CD4-positive, alpha-beta memory T cell (primary cell): ENCODE results near the gene APBA2. TPM values are rescaled to one million over a fixed set of nuclear protein-coding genes. Genes with fewer than 3 reads are reported as not detected.

Experiments used
- CTCF ChIA-PET: fragments of 350-600 bp; sonication (Branson Sonifier 250); formaldehyde crosslinking; loops from one replicate; lab custom pipeline; 2021; ENCODE audit warnings: inconsistent platforms; ENCODE audit not compliant: partially characterized antibody; lab: Charles Lee
- POLR2A ChIA-PET: fragments of 350-600 bp; sonication (Branson Sonifier 250); formaldehyde crosslinking; loops from one replicate; lab custom pipeline; 2021; ENCODE audit not compliant: partially characterized antibody; lab: Charles Lee
- DNase-seq, 5 donors: peaks; one replicate each; pipeline versions ENCODE4 v3.0.0 to v3.0.0-alpha.2; 2020 to 2022; ENCODE audit warnings: mixed read lengths in 1 of 5
- H3K27ac ChIP-seq: one replicate; pipeline ENCODE4 v1.7.0; 2013; ENCODE audit warnings: low read depth, low read length
- H3K27me3 ChIP-seq: 2 replicates; pipeline ENCODE4 v1.7.0; 2013; ENCODE audit warnings: mild to moderate bottlenecking, low read length, moderate library complexity; ENCODE audit not compliant: insufficient read depth
- H3K36me3 ChIP-seq: 2 replicates; pipeline ENCODE4 v1.7.0; 2013; ENCODE audit warnings: mild to moderate bottlenecking, low read length, moderate library complexity; ENCODE audit not compliant: insufficient read depth
- H3K4me1 ChIP-seq: 2 replicates; pipeline ENCODE4 v1.7.0; 2013; ENCODE audit warnings: mild to moderate bottlenecking, low read length, moderate library complexity; ENCODE audit not compliant: insufficient read depth
- H3K4me3 ChIP-seq, 2 donors: one replicate each; pipeline ENCODE4 v1.7.0; 2013; ENCODE audit warnings: low read length in 2 of 2, mild to moderate bottlenecking in 1 of 2
- H3K9me3 ChIP-seq, 2 donors: one replicate each; pipeline ENCODE4 v1.7.0; 2013; ENCODE audit warnings: low read length in 2 of 2, control low read depth in 1 of 2; ENCODE audit not compliant: control insufficient read depth in 1 of 2
- H3K27ac Mint-ChIP-seq, 7 donors: one replicate each; pipeline ENCODE4 v1.8.0; 2020 to 2021; ENCODE audit warnings: mixed read lengths in 7 of 7, mild to moderate bottlenecking in 6 of 7, inconsistent platforms in 3 of 7, moderate library complexity in 3 of 7
- H3K27me3 Mint-ChIP-seq, 2 donors: one replicate each; pipeline ENCODE4 v1.8.0; 2020 to 2021; ENCODE audit warnings: mixed read lengths in 2 of 2
- H3K36me3 Mint-ChIP-seq, 2 donors: one replicate each; pipeline ENCODE4 v1.8.0; 2020 to 2021; ENCODE audit warnings: mixed read lengths in 2 of 2, inconsistent platforms in 1 of 2, mild to moderate bottlenecking in 1 of 2
- H3K4me1 Mint-ChIP-seq, 4 donors: one replicate each; pipeline ENCODE4 v1.8.0; 2020 to 2021; ENCODE audit warnings: mixed read lengths in 4 of 4, mild to moderate bottlenecking in 1 of 4
- H3K4me3 Mint-ChIP-seq, 8 donors: one replicate each; pipeline ENCODE4 v1.8.0; 2020 to 2021; ENCODE audit warnings: mixed read lengths in 8 of 8, mild to moderate bottlenecking in 7 of 8, moderate library complexity in 6 of 8, inconsistent platforms in 3 of 8
- H3K9me3 Mint-ChIP-seq, 8 donors: one replicate each; pipeline ENCODE4 v1.8.0; 2020 to 2021; ENCODE audit warnings: mixed read lengths in 8 of 8, mild to moderate bottlenecking in 5 of 8, inconsistent platforms in 3 of 8, moderate library complexity in 1 of 8
- intact Hi-C: fragments of 100-400 bp; cut with micrococcal nuclease; formaldehyde crosslinking; loops from one replicate; pipeline ENCODE4 v1.15.1; 2023
- polyA plus RNA-seq, 2 donors: library from polyadenylated mRNA; unstranded; fragments of 300-500 nt; fragmentation: Illumina TruSeq; gene quantifications; one replicate each; pipeline ENCODE4 v1.2.3, GENCODE V29; 2021
- total RNA-seq, 2 experiments: library from RNA; stranded (reverse); gene quantifications; one replicate each; pipeline ENCODE4 v1.2.3, GENCODE V29; 2021

APBA2 gene
- total and polyA plus RNA-seq, 4 experiments from 2014 or later: 11.1 to 57.3 (median 40.4) TPM

DNA sequence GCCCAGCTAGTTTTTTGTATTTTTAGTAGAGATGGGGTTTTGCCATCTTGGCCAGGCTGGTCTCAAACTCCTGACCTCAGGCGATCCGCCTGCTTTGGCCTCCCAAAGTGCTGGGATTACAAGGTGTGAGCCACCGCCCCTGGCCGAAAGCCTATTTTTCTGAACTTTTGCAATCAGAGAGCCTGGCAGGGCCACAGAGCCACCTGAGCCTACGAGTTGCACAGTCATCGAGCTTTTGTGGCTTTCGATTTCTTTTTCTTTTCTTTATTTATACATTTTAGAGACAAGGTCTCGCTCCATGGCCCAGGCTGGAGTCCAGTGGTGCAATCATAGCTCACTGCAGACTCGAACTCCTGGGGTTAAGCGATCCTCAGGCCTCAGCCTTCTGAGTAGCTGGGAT, 243.4 kb downstream of the APBA2 start:
- DNase-seq: no peak
- CTCF ChIA-PET: interaction anchor here (1.0 to 2.2 kb wide), 2 partner anchors 11 to 27 kb away, joined by 5 to 9 read pairs; no protein-coding TSS in a partner anchor
- POLR2A ChIA-PET: no interaction called here

DNA sequence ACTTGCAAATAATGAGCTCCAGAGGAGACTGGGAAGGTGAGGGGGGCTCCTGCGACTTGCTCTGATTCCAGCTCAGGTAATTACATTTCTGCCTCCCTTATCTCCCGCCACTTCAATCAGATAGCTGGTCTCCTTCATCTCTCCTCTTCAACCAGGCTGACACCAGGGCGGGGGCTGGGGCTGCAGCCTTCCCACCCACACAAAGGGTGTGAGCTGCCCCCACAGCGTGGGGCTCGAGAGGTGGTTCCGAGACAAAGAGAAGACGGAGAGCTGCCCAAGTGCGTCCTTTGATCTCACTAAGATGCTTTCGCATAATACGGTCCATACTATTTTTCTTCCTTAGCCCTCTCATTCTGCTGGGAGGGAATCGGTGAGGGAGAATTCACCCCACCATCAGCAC, 244.2 kb downstream of the APBA2 start:
- H3K4me3 Mint-ChIP-seq: no peak overlapping the region
- DNase-seq: no peak
- no peaks in the 10 kb centered on the region for H3K9me3 Mint-ChIP-seq
- CTCF ChIA-PET: interaction anchor here (1.0 to 2.2 kb wide), 2 partner anchors 10 to 28 kb away, joined by 5 to 9 read pairs; no protein-coding TSS in a partner anchor
- POLR2A ChIA-PET: no interaction called here
- H3K36me3 ChIP-seq: no peaks in the 10 kb centered on the region
- H3K27me3 Mint-ChIP-seq: peaks cover 0 to 5% of the 10 kb centered on the region in 2 donors
- no peaks in the 10 kb centered on the region for H3K36me3 Mint-ChIP-seq
- H3K4me1 ChIP-seq: no peaks in the 10 kb centered on the region
- no peak overlapping the region for H3K27ac ChIP-seq
- intact Hi-C loops: no loop called here
- H3K27me3 ChIP-seq: no peaks in the 10 kb centered on the region
- peaks cover 0 to 5% (median 1%) of the 10 kb centered on the region in 4 donors for H3K4me1 Mint-ChIP-seq
- no peak overlapping the region for H3K4me3 ChIP-seq
- no peaks in the 10 kb centered on the region for H3K9me3 ChIP-seq
- H3K27ac Mint-ChIP-seq: no peak overlapping the region

More for the DNA sequence above, 243.4 kb downstream of the APBA2 start:
- no peaks in the 10 kb centered on the region for H3K36me3 ChIP-seq
- H3K9me3 ChIP-seq: no peaks in the 10 kb centered on the region
- Mint-ChIP-seq H3K27me3 (peaks cover 0 to 5% of the 10 kb centered on the region in 2 donors), H3K9me3 (no peaks in the 10 kb centered on the region), H3K4me3 (no peak overlapping the region), H3K27ac (no peak overlapping the region), H3K36me3 (no peaks in the 10 kb centered on the region), H3K4me1 (peaks cover 0 to 5% (median 1%) of the 10 kb centered on the region in 4 donors)
- H3K4me1 ChIP-seq: no peaks in the 10 kb centered on the region
- H3K4me3 ChIP-seq: no peak overlapping the region
- H3K27me3 ChIP-seq: no peaks in the 10 kb centered on the region
- intact Hi-C loops: no loop called here
- H3K27ac ChIP-seq: no peak overlapping the region

GRCh38 chr15:29130476-29130875, 244.7 kb downstream of the APBA2 start:
- Histone ChIP-seq H3K27ac (no peak overlapping the region), H3K4me3 (no peak overlapping the region), H3K27me3 (no peaks in the 10 kb centered on the region), H3K36me3 (no peaks in the 10 kb centered on the region), H3K9me3 (no peaks in the 10 kb centered on the region), H3K4me1 (no peaks in the 10 kb centered on the region)
- intact Hi-C loops: no loop called here
- H3K27me3 Mint-ChIP-seq: peaks cover 0 to 5% of the 10 kb centered on the region in 2 donors
- ChIA-PET CTCF (interaction anchor here (2.2 kb wide), 1 partner anchor 10 kb away, joined by 9 read pairs; no protein-coding TSS in a partner anchor), POLR2A (no interaction called here)
- H3K4me3 Mint-ChIP-seq: no peak overlapping the region
- H3K9me3 Mint-ChIP-seq: no peaks in the 10 kb centered on the region
- no peak overlapping the region for H3K27ac Mint-ChIP-seq
- H3K36me3 Mint-ChIP-seq: no peaks in the 10 kb centered on the region
- H3K4me1 Mint-ChIP-seq: peaks cover 0 to 5% (median 1%) of the 10 kb centered on the region in 4 donors
- no peak for DNase-seq

- H3K36me3 ChIP-seq: no peaks in the 10 kb centered on the region
- DNase-seq: no peak
- Mint-ChIP-seq H3K4me3 (no peak overlapping the region), H3K36me3 (no peaks in the 10 kb centered on the region), H3K9me3 (no peaks in the 10 kb centered on the region), H3K27ac (no peak overlapping the region), H3K4me1 (peaks cover 0 to 5% (median 1%) of the 10 kb centered on the region in 4 donors), H3K27me3 (peaks cover 0 to 5% of the 10 kb centered on the region in 2 donors)
- POLR2A ChIA-PET: no interaction called here
- no peaks in the 10 kb centered on the region for H3K9me3 ChIP-seq
- CTCF ChIA-PET: interaction anchor here (2.2 kb wide), 1 partner anchor 9 kb away, joined by 9 read pairs; no protein-coding TSS in a partner anchor
- H3K4me1 ChIP-seq: no peaks in the 10 kb centered on the region
- H3K4me3 ChIP-seq: no peak overlapping the region
- no peak overlapping the region for H3K27ac ChIP-seq
- intact Hi-C loops: no loop called here
- H3K27me3 ChIP-seq: no peaks in the 10 kb centered on the region
Observed at GRCh38 chr15:29130951-29131839, 245.4 kb downstream of the APBA2 start.

DNA sequence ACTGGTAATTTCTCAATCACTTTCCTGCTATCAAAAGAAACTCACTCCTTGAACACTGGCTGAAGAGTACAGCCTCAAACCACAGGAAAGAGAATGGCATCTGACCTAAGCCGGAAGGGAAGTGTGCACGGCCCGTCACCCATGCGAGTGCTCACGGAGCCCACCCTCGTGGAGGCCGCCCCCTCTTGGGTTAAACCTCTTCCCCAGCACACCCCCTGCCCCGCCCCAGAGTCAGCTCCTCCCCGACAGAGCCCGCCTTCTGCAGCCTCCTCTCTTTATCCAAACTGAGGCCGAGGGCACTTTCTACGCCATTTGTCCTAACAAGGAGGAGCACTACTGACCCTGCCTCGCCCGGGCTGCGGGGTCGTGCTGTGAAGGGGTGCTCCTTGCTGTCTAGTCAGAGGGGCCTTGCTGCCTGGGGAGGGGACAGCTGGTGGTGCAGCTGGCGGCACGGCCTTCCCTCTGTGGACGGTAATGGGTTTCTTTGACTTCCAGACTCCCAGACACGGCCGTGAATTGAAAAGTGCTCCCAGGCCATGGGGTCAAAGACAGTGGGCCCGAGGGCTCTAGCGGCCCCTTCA, 246.2 kb downstream of the APBA2 start:
- H3K27me3 Mint-ChIP-seq: peaks cover 4 to 5% of the 10 kb centered on the region in 2 donors
- H3K27me3 ChIP-seq: no peaks in the 10 kb centered on the region
- ChIA-PET POLR2A (no interaction called here), CTCF (no interaction called here)
- H3K36me3 Mint-ChIP-seq: no peaks in the 10 kb centered on the region
- H3K36me3 ChIP-seq: no peaks in the 10 kb centered on the region
- H3K4me3 ChIP-seq: no peak overlapping the region
- H3K4me1 ChIP-seq: no peaks in the 10 kb centered on the region
- H3K27ac Mint-ChIP-seq: no peak overlapping the region
- peaks cover 0 to 5% (median 1%) of the 10 kb centered on the region in 4 donors for H3K4me1 Mint-ChIP-seq
- H3K9me3 Mint-ChIP-seq: peaks cover 0 to under 1% (median 0%) of the 10 kb centered on the region in 8 donors
- no peak overlapping the region for H3K4me3 Mint-ChIP-seq
- H3K9me3 ChIP-seq: no peaks in the 10 kb centered on the region
- intact Hi-C loops: no loop called here
- DNase-seq: no peak
- no peak overlapping the region for H3K27ac ChIP-seq

DNA sequence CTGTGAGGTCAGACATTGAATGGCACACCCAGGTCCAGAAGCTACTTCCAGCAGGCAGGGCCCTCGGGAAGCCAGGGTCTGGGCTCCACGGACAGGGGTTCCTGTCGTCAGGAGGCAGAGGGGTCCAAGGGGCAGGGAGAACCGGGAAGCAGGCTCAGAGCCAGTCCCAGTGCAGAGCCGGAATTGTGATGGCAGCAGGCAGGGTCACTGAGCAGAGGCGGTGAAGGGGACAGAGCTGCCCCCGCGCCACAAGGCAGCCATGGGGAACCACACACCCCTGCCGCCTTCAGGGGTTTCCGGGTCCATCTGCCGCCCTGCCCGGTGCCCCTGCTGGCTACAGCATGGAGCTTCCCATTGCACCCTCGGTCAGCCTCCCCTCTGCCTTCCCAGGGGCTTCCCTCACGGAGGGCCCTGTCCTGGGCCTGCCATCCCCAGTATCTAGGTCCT, 247.0 kb downstream of the APBA2 start:
- no peak for DNase-seq
- intact Hi-C loops: no loop called here
- Histone ChIP-seq H3K27me3 (no peaks in the 10 kb centered on the region), H3K4me1 (no peaks in the 10 kb centered on the region), H3K9me3 (no peaks in the 10 kb centered on the region), H3K4me3 (no peak overlapping the region), H3K27ac (no peak overlapping the region), H3K36me3 (no peaks in the 10 kb centered on the region)
- Mint-ChIP-seq H3K27ac (peak overlapping the region in 1 of 7 donors; percentile 25), H3K4me1 (peaks cover 0 to 5% (median 1%) of the 10 kb centered on the region in 4 donors), H3K36me3 (no peaks in the 10 kb centered on the region), H3K27me3 (peaks cover 4 to 5% of the 10 kb centered on the region in 2 donors), H3K9me3 (peaks cover 0 to 1% (median 0%) of the 10 kb centered on the region in 8 donors), H3K4me3 (no peak overlapping the region)
- ChIA-PET POLR2A (no interaction called here), CTCF (no interaction called here)

- no peak for DNase-seq
- Mint-ChIP-seq H3K4me1 (peaks cover 0 to 5% (median 2%) of the 10 kb centered on the region in 4 donors), H3K27me3 (peaks cover 5 to 9% of the 10 kb centered on the region in 2 donors), H3K4me3 (peak overlapping the region in 1 of 8 donors; percentile 52), H3K27ac (no peak overlapping the region), H3K36me3 (no peaks in the 10 kb centered on the region), H3K9me3 (peaks cover 0 to 1% (median 0%) of the 10 kb centered on the region in 8 donors)
- Histone ChIP-seq H3K4me3 (no peak overlapping the region), H3K4me1 (no peaks in the 10 kb centered on the region), H3K27me3 (no peaks in the 10 kb centered on the region), H3K9me3 (no peaks in the 10 kb centered on the region), H3K36me3 (no peaks in the 10 kb centered on the region), H3K27ac (no peak overlapping the region)
- CTCF ChIA-PET: no interaction called here
- intact Hi-C loops: no loop called here
- POLR2A ChIA-PET: no interaction called here
Observed at GRCh38 chr15:29133321-29133720, 247.5 kb downstream of the APBA2 start.
